CD14-positive monocyte (primary cell): ENCODE measurements around the gene TNRC6A. TPM values are rescaled to one million over a fixed set of nuclear protein-coding genes. Genes with fewer than 3 reads are reported as not detected.

Experiments
- DNase-seq, 3 donors: peaks; one replicate each; pipeline ENCODE4 v3.0.0-alpha.2; 2011 to 2022
- H2AFZ ChIP-seq: 2 replicates; pipeline ENCODE4 v1.6.0; 2012; ENCODE audit warnings: mild to moderate bottlenecking, low read depth, low read length, inconsistent platforms; ENCODE audit not compliant: insufficient read depth, poor library complexity, severe bottlenecking
- H3K27ac ChIP-seq, 2 donors: 1 replicate in 1 of 2; 2 replicates in 1 of 2; pipeline ENCODE4 v1.5.1; 2012 to 2013; ENCODE audit warnings: low read length in 2 of 2, control low read depth in 1 of 2, inconsistent platforms in 1 of 2, low read depth in 1 of 2, mild to moderate bottlenecking in 1 of 2
- H3K27me3 ChIP-seq, 2 donors: one replicate each; pipeline versions ENCODE4 v1.6.0 to v1.6.1; 2011 to 2013; ENCODE audit warnings: low read length in 2 of 2; ENCODE audit not compliant: control insufficient read depth in 2 of 2, insufficient read depth in 2 of 2
- H3K36me3 ChIP-seq, 2 donors: replicated peaks in 1 of 2; 1 replicate in 1 of 2; 2 replicates in 1 of 2; pipeline versions ENCODE4 v1.5.1 to v1.6.1; 2012 to 2013; ENCODE audit warnings: low read length in 2 of 2, control low read depth in 1 of 2, inconsistent platforms in 1 of 2, mild to moderate bottlenecking in 1 of 2; ENCODE audit not compliant: insufficient read depth in 2 of 2, control insufficient read depth in 1 of 2
- H3K4me1 ChIP-seq, 2 donors: 1 replicate in 1 of 2; 2 replicates in 1 of 2; pipeline versions ENCODE4 v1.5.1 to v1.6.1; 2012 to 2013; ENCODE audit warnings: low read length in 2 of 2, control low read depth in 1 of 2, inconsistent platforms in 1 of 2, mild to moderate bottlenecking in 1 of 2, moderate library complexity in 1 of 2; ENCODE audit not compliant: insufficient read depth in 2 of 2, control insufficient read depth in 1 of 2
- H3K4me2 ChIP-seq: replicated peaks from 2 replicates; pipeline ENCODE3; 2012; ENCODE audit warnings: low read length, moderate library complexity, mild to moderate bottlenecking; ENCODE audit not compliant: poor library complexity, severe bottlenecking; ENCODE audit errors: extremely low read depth
- H3K4me3 ChIP-seq, 3 experiments: fragments of 200-600 bp in 1 of 3; sonication (generic) in 1 of 3; replicated peaks in 1 of 3; 1 replicate in 2 of 3; 2 replicates in 1 of 3; pipeline ENCODE4 v1.5.1; 2011 to 2013; ENCODE audit warnings: low read length in 3 of 3, mild to moderate bottlenecking in 3 of 3, control low read depth in 2 of 3, low read depth in 2 of 3, inconsistent platforms in 1 of 3, moderate library complexity in 1 of 3
- H3K79me2 ChIP-seq: 2 replicates; pipeline ENCODE4 v1.6.0; 2012; ENCODE audit warnings: mild to moderate bottlenecking, control low read depth, inconsistent platforms, low read length, moderate library complexity; ENCODE audit not compliant: insufficient read depth
- H3K9ac ChIP-seq: 2 replicates; pipeline ENCODE4 v1.6.0; 2017; ENCODE audit warnings: low read length, mild to moderate bottlenecking; ENCODE audit not compliant: insufficient read depth, poor library complexity, severe bottlenecking
- H3K9me3 ChIP-seq, 2 donors: replicated peaks in 1 of 2; 1 replicate in 1 of 2; 2 replicates in 1 of 2; pipeline versions ENCODE4 v1.5.1 to v1.6.1; 2012 to 2013; ENCODE audit warnings: low read length in 2 of 2, control low read depth in 1 of 2; ENCODE audit not compliant: control insufficient read depth in 1 of 2, insufficient read depth in 1 of 2
- H4K20me1 ChIP-seq: 2 replicates; pipeline ENCODE4 v1.6.0; 2012; ENCODE audit warnings: mild to moderate bottlenecking, low read length, control low read depth, moderate library complexity; ENCODE audit not compliant: insufficient read depth
- H3K27ac Mint-ChIP-seq, 7 donors: one replicate each; pipeline ENCODE4 v1.8.0; 2020; ENCODE audit warnings: mild to moderate bottlenecking in 7 of 7, mixed read lengths in 7 of 7, moderate library complexity in 6 of 7, inconsistent platforms in 2 of 7
- H3K27me3 Mint-ChIP-seq, 3 donors: one replicate each; pipeline ENCODE4 v1.8.0; 2021 to 2022; ENCODE audit warnings: low read depth in 3 of 3, mild to moderate bottlenecking in 3 of 3, mixed read lengths in 3 of 3, moderate library complexity in 3 of 3, inconsistent platforms in 1 of 3
- H3K36me3 Mint-ChIP-seq, 2 donors: one replicate each; pipeline ENCODE4 v1.8.0; 2020; ENCODE audit warnings: mixed read lengths in 2 of 2, inconsistent platforms in 1 of 2, mild to moderate bottlenecking in 1 of 2
- H3K4me1 Mint-ChIP-seq: one replicate; pipeline ENCODE4 v1.8.0; 2020; ENCODE audit warnings: mild to moderate bottlenecking, mixed read lengths
- H3K4me3 Mint-ChIP-seq, 2 donors: one replicate each; pipeline ENCODE4 v1.8.0; 2020; ENCODE audit warnings: mild to moderate bottlenecking in 2 of 2, mixed read lengths in 2 of 2, moderate library complexity in 1 of 2
- H3K9me3 Mint-ChIP-seq, 7 donors: one replicate each; pipeline ENCODE4 v1.8.0; 2020 to 2022; ENCODE audit warnings: mixed read lengths in 7 of 7, mild to moderate bottlenecking in 6 of 7, moderate library complexity in 6 of 7, inconsistent platforms in 2 of 7
- CTCF ChIP-seq: fragments of 200-600 bp; IDR thresholded peaks from one replicate; pipeline ENCODE4 v1.8.0; 2022; ENCODE audit warnings: antibody characterized with exemption, mild to moderate bottlenecking
- WGBS: methylation state at CpG from one replicate; pipeline ENCODE4 v1.1.5; 2013; ENCODE audit warnings: missing lambda C conversion rate; ENCODE audit not compliant: insufficient coverage; 5-methylcytosine and 5-hydroxymethylcytosine counted together
- intact Hi-C, 2 donors: fragments of 100-400 bp; cut with micrococcal nuclease; formaldehyde crosslinking; loops; one replicate each; pipeline versions ENCODE4 v1.15.0 to v1.15.1; 2023
- polyA plus RNA-seq, 3 donors: library from polyadenylated mRNA; depleted of rRNA in 1 of 3; unstranded in 2 of 3; stranded (reverse) in 1 of 3; fragments of 300-500 nt in 2 of 3; fragments of >200 nt in 1 of 3; fragmentation: Illumina TruSeq in 2 of 3; gene quantifications; 1 replicate in 2 of 3; 2 replicates in 1 of 3; pipeline ENCODE4 v1.2.3, GENCODE V29; 2012 to 2021

The TNRC6A gene
- polyA plus RNA-seq, 3 donors, result 3.3 to 36.1 (median 4.0) TPM

- Mint-ChIP-seq H3K4me1 (no peaks in the 10 kb centered on the region), H3K9me3 (peaks cover 5 to 12% (median 7%) of the 10 kb centered on the region in 7 donors), H3K4me3 (no peak overlapping the region), H3K36me3 (no peaks in the 10 kb centered on the region), H3K27me3 (peaks cover 2 to 8% (median 3%) of the 10 kb centered on the region in 3 donors), H3K27ac (no peak overlapping the region)
- intact Hi-C loops, result no loop called here
- no peak overlapping the region for H3K27ac ChIP-seq
- no peaks in the 10 kb centered on the region for H3K79me2 ChIP-seq
- H3K9me3 ChIP-seq, result peaks cover 5 to 7% of the 10 kb centered on the region in 2 donors
- H3K4me3 ChIP-seq, result no peak overlapping the region
- no peak overlapping the region for H2AFZ ChIP-seq
- 100% methylated on average over 6 of the region's 10 CpGs for WGBS
- no peaks in the 10 kb centered on the region for H3K27me3 ChIP-seq
- DNase-seq, result no peak
- H3K9ac ChIP-seq, result no peak overlapping the region
- H4K20me1 ChIP-seq, result no peaks in the 10 kb centered on the region
- H3K4me1 ChIP-seq, result no peaks in the 10 kb centered on the region
- TF ChIP-seq CTCF, result no peak
- H3K4me2 ChIP-seq, result no peak overlapping the region
- no peaks in the 10 kb centered on the region for H3K36me3 ChIP-seq
Measured at GRCh38 chr16:24875466-24875865, 146.0 kb downstream of the TNRC6A start.

Other genes starting within 250 kb of the TNRC6A start
- gene RBBP6, start 190.1 kb upstream of the TNRC6A start, polyA plus RNA-seq, result 10 to 100 TPM; 13.2 to 85.2 (median 20.1) TPM
- under 1 TPM in 1 of 3 donors, not detected in 2; 0.60 TPM for gene SLC5A11, start 116.3 kb downstream of the TNRC6A start, polyA plus RNA-seq